Liver (tissue), 4 donors: Measurements from ENCODE around the gene KRTDAP. TPM values are rescaled to one million over a fixed set of nuclear protein-coding genes. Genes with fewer than 3 reads are reported as not detected.

Experiments used
- polyA plus RNA-seq, 2 donors: library from polyadenylated mRNA; stranded (reverse) in 1 of 2; unstranded in 1 of 2; fragments of 200-250 nt in 1 of 2; fragments of >200 nt in 1 of 2; fragmentation: Nextera tagmentation in 1 of 2; extraction: Ambion mirVana in 1 of 2; gene quantifications; one replicate each; pipeline versions ENCODE4 v1.2.1 to v1.2.3, GENCODE V29; 2013 to 2015
- total RNA-seq, 2 donors: library from RNA; depleted of rRNA; stranded (reverse); fragments of >200 nt; gene quantifications; one replicate each; pipeline ENCODE4 v1.2.3, GENCODE V29; 2014
- donor health status: healthy.
- donor health status: healthy.
- donor health status: healthy.

Gene KRTDAP
- total and polyA plus RNA-seq, 4 donors: not detected

Other genes starting within 250 kb of the KRTDAP start
- gene LSR, start 241.5 kb downstream of the KRTDAP start, total RNA-seq: 10 to 100 TPM; 33.7 to 48.6 TPM
- 100 to 1,000 TPM in 1 of 2 donors, 10 to 100 TPM in 1; 47.3 to 150 TPM for gene LSR, start 241.5 kb downstream of the KRTDAP start, polyA plus RNA-seq
- gene USF2, start 221.5 kb downstream of the KRTDAP start, total RNA-seq: 10 to 100 TPM; 31.6 to 80.2 TPM
- 10 to 100 TPM; 22.8 to 85.9 TPM for gene USF2, start 221.5 kb downstream of the KRTDAP start, polyA plus RNA-seq
- gene HAMP, start 207.9 kb downstream of the KRTDAP start, total RNA-seq: 100 to 1,000 TPM in 1 of 2 donors, 10 to 100 TPM in 1; 18.8 to 204 TPM
- 1,000 to 10,000 TPM in 1 of 2 donors, 100 to 1,000 TPM in 1; 509 to 1,000 TPM for gene HAMP, start 207.9 kb downstream of the KRTDAP start, polyA plus RNA-seq
- gene MAG, start 198.3 kb downstream of the KRTDAP start, total RNA-seq: 1 to 10 TPM in 1 of 2 donors, under 1 TPM in 1; 0.33 to 3.9 TPM
- gene MAG, start 198.3 kb downstream of the KRTDAP start, polyA plus RNA-seq: under 1 TPM in 1 of 2 donors, not detected in 1; 0.29 TPM
- gene CD22, start 161.3 kb downstream of the KRTDAP start, total RNA-seq: 1 to 10 TPM; 2.0 to 4.1 TPM
- gene CD22, start 161.3 kb downstream of the KRTDAP start, polyA plus RNA-seq: under 1 TPM; 0.15 to 0.65 TPM
- gene FFAR1, start 142.6 kb downstream of the KRTDAP start, total RNA-seq: not detected
- not detected for gene FFAR1, start 142.6 kb downstream of the KRTDAP start, polyA plus RNA-seq
- under 1 TPM in 1 of 2 donors, not detected in 1; 0.33 TPM for gene FFAR3, start 132.0 kb downstream of the KRTDAP start, total RNA-seq
- gene FFAR3, start 132.0 kb downstream of the KRTDAP start, polyA plus RNA-seq: not detected
- gene GPR42, start 119.4 kb downstream of the KRTDAP start, total RNA-seq: not detected
- gene GPR42, start 119.4 kb downstream of the KRTDAP start, polyA plus RNA-seq: not detected
- under 1 TPM; 0.67 to 0.84 TPM for gene FFAR2, start 42.2 kb downstream of the KRTDAP start, total RNA-seq
- gene FFAR2, start 42.2 kb downstream of the KRTDAP start, polyA plus RNA-seq: under 1 TPM; 0.25 to 0.28 TPM
- gene DMKN, start 23.2 kb upstream of the KRTDAP start, total RNA-seq: 1 to 10 TPM; 1.7 to 9.4 TPM
- 1 to 10 TPM; 1.4 to 3.1 TPM for gene DMKN, start 23.2 kb upstream of the KRTDAP start, polyA plus RNA-seq
- not detected for gene SBSN, start 37.8 kb upstream of the KRTDAP start, total RNA-seq
- not detected for gene SBSN, start 37.8 kb upstream of the KRTDAP start, polyA plus RNA-seq
- gene GAPDHS, start 43.0 kb upstream of the KRTDAP start, total RNA-seq: not detected
- not detected for gene GAPDHS, start 43.0 kb upstream of the KRTDAP start, polyA plus RNA-seq
- gene TMEM147, start 55.2 kb upstream of the KRTDAP start, total RNA-seq: 10 to 100 TPM; 18.1 to 28.0 TPM
- 10 to 100 TPM; 61.3 to 97.4 TPM for gene TMEM147, start 55.2 kb upstream of the KRTDAP start, polyA plus RNA-seq
- not detected for gene ATP4A, start 73.2 kb upstream of the KRTDAP start, total RNA-seq
- gene ATP4A, start 73.2 kb upstream of the KRTDAP start, polyA plus RNA-seq: not detected
- gene PMIS2, start 95.7 kb upstream of the KRTDAP start, total RNA-seq: not detected
- gene PMIS2, start 95.7 kb upstream of the KRTDAP start, polyA plus RNA-seq: not detected
- gene HAUS5, start 122.3 kb upstream of the KRTDAP start, total RNA-seq: 1 to 10 TPM; 2.5 to 7.3 TPM
- gene HAUS5, start 122.3 kb upstream of the KRTDAP start, polyA plus RNA-seq: 1 to 10 TPM; 1.9 to 2.2 TPM
- gene RBM42, start 138.6 kb upstream of the KRTDAP start, total RNA-seq: 10 to 100 TPM; 20.1 TPM
- 10 to 100 TPM; 17.8 to 34.7 TPM for gene RBM42, start 138.6 kb upstream of the KRTDAP start, polyA plus RNA-seq
- gene ETV2, start 151.3 kb upstream of the KRTDAP start, total RNA-seq: under 1 TPM; 0.17 to 0.70 TPM
- 1 to 10 TPM; 1.6 to 1.8 TPM for gene ETV2, start 151.3 kb upstream of the KRTDAP start, polyA plus RNA-seq
- gene COX6B1, start 157.9 kb upstream of the KRTDAP start, total RNA-seq: 100 to 1,000 TPM; 139 to 191 TPM
- 100 to 1,000 TPM; 451 to 518 TPM for gene COX6B1, start 157.9 kb upstream of the KRTDAP start, polyA plus RNA-seq
- gene UPK1A, start 176.1 kb upstream of the KRTDAP start, total RNA-seq: under 1 TPM in 1 of 2 donors, not detected in 1; 0.56 TPM
- under 1 TPM in 1 of 2 donors, not detected in 1; 0.10 TPM for gene UPK1A, start 176.1 kb upstream of the KRTDAP start, polyA plus RNA-seq
- not detected for gene ZBTB32, start 214.1 kb upstream of the KRTDAP start, total RNA-seq
- under 1 TPM in 1 of 2 donors, not detected in 1; 0.47 TPM for gene ZBTB32, start 214.1 kb upstream of the KRTDAP start, polyA plus RNA-seq
- gene KMT2B, start 227.5 kb upstream of the KRTDAP start, total RNA-seq: 10 to 100 TPM in 1 of 2 donors, 1 to 10 TPM in 1; 6.3 to 12.1 TPM
- 10 to 100 TPM in 1 of 2 donors, 1 to 10 TPM in 1; 3.7 to 10.3 TPM for gene KMT2B, start 227.5 kb upstream of the KRTDAP start, polyA plus RNA-seq